ENCODE measurements around the gene PHF23. TPM values are rescaled to one million over a fixed set of nuclear protein-coding genes. Genes with fewer than 3 reads are reported as not detected.

PHF23 gene
- total and polyA plus RNA-seq, 10 donors: 27.4 to 50.4 (median 37.7) TPM

- TF ChIP-seq POLR2AphosphoS5 (IDR thresholded peaks at IDR 0.05) (peak; percentile 91 to 93 (median 91)), CTCF (IDR thresholded peaks at IDR 0.05 in 8 of 11, conservative IDR thresholded peaks at IDR 0.05 in 3 of 11) (peak in 6 of 11 experiments; percentile 6 to 55 (median 33)), POLR2A (IDR thresholded peaks at IDR 0.05) (peak in 2 of 3 donors; percentile 8 to 15)
- H3K9me3 ChIP-seq: no peaks in the 10 kb centered on the region
- WGBS, 5 donors: 1 to 2% (median 1%) methylated on average over 39 to 55 of the region's 55 CpGs
- no peaks in the 10 kb centered on the region for H3K27me3 ChIP-seq (replicated peaks in 1 of 7)
- intact Hi-C loops (cut with DNase I; ENCODE audit: low total_unique reads): no loop called here
- peaks cover 30 to 57% (median 45%) of the 10 kb centered on the region in 6 donors for H3K4me1 ChIP-seq
- DNase-seq: peak; percentile 99
- peak within 1 kb of the TSS; percentile 89 to 99 (median 94) for H3K4me3 ChIP-seq
- H3K36me3 ChIP-seq: peaks cover 0 to 48% (median 33%) of the 10 kb centered on the region in 6 donors
- H3K27ac ChIP-seq: peak within 1 kb of the TSS; percentile 97 to 100 (median 99)
Observed at GRCh38 chr17:7252176-7253043, 13.2 kb upstream of the PHF23 start, which contains the start of gene ELP5. Gene ELP5, plus strand, starts transcription at chr17:7252215. Its CDS starts 336 bp downstream, at chr17:7252551.

GRCh38 chr17:7251661-7252175 is 12.5 kb upstream of the PHF23 start, which contains the start of gene CTDNEP1:
Gene CTDNEP1, minus strand, starts transcription at chr17:7251734. Its CDS starts 438 bp downstream, at chr17:7251296.
- TF ChIP-seq POLR2AphosphoS5 (IDR thresholded peaks at IDR 0.05) (peak in 1 of 3 donors; percentile 74), CTCF (IDR thresholded peaks at IDR 0.05 in 8 of 11, conservative IDR thresholded peaks at IDR 0.05 in 3 of 11) (no peak), POLR2A (IDR thresholded peaks at IDR 0.05) (peak in 1 of 3 donors; percentile 16)
- WGBS, 5 donors: 1% methylated on average over 28 to 41 of the region's 41 CpGs
- H3K36me3 ChIP-seq: peaks cover 0 to 48% (median 33%) of the 10 kb centered on the region in 6 donors
- DNase-seq: peak; percentile 99
- H3K4me3 ChIP-seq: peak within 1 kb of the TSS; percentile 89 to 99 (median 94)
- intact Hi-C loops (cut with DNase I; ENCODE audit: low total_unique reads): no loop called here
- H3K9me3 ChIP-seq: no peaks in the 10 kb centered on the region
- H3K4me1 ChIP-seq: peaks cover 30 to 64% (median 46%) of the 10 kb centered on the region in 6 donors
- H3K27ac ChIP-seq: peak within 1 kb of the TSS; percentile 97 to 100 (median 99)
- H3K27me3 ChIP-seq (replicated peaks in 1 of 7): no peaks in the 10 kb centered on the region

GRCh38 chr17:7250695-7251627 is 11.7 kb upstream of the PHF23 start:
- Histone ChIP-seq H3K36me3 (peaks cover 0 to 48% (median 33%) of the 10 kb centered on the region in 6 donors), H3K4me3 (peak overlapping the region; percentile 89 to 99 (median 94)), H3K27ac (peak overlapping the region; percentile 97 to 100 (median 99)), H3K27me3 (replicated peaks in 1 of 7) (no peaks in the 10 kb centered on the region), H3K4me1 (peaks cover 30 to 67% (median 46%) of the 10 kb centered on the region in 6 donors), H3K9me3 (no peaks in the 10 kb centered on the region)
- TF ChIP-seq CTCF (IDR thresholded peaks at IDR 0.05 in 8 of 11, conservative IDR thresholded peaks at IDR 0.05 in 3 of 11) (no peak), POLR2AphosphoS5 (IDR thresholded peaks at IDR 0.05) (peak in 1 of 3 donors; percentile 3)
- intact Hi-C loops (cut with DNase I; ENCODE audit: low total_unique reads): no loop called here
- DNase-seq: peak; percentile 92
- WGBS, 5 donors: 1 to 2% (median 1%) methylated on average over 22 to 55 of the region's 55 CpGs
